Measurements from ENCODE around the gene RIPOR3. TPM values are rescaled to one million over a fixed set of nuclear protein-coding genes. Genes with fewer than 3 reads are reported as not detected.
A peak's percentile ranks its signal among the peaks of the same experiment; 100 is the strongest.

Gene RIPOR3, protein sequence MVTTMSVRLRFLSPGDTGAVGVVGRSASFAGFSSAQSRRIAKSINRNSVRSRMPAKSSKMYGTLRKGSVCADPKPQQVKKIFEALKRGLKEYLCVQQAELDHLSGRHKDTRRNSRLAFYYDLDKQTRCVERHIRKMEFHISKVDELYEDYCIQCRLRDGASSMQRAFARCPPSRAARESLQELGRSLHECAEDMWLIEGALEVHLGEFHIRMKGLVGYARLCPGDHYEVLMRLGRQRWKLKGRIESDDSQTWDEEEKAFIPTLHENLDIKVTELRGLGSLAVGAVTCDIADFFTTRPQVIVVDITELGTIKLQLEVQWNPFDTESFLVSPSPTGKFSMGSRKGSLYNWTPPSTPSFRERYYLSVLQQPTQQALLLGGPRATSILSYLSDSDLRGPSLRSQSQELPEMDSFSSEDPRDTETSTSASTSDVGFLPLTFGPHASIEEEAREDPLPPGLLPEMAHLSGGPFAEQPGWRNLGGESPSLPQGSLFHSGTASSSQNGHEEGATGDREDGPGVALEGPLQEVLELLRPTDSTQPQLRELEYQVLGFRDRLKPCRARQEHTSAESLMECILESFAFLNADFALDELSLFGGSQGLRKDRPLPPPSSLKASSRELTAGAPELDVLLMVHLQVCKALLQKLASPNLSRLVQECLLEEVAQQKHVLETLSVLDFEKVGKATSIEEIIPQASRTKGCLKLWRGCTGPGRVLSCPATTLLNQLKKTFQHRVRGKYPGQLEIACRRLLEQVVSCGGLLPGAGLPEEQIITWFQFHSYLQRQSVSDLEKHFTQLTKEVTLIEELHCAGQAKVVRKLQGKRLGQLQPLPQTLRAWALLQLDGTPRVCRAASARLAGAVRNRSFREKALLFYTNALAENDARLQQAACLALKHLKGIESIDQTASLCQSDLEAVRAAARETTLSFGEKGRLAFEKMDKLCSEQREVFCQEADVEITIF
- 8.1 TPM for total RNA-seq
- long read RNA-seq, full-length matches to known transcripts, result 4 of 17 reads
- long read RNA-seq, partial matches to known transcripts, result 3 of 17 reads
- long read RNA-seq, other reads (novel, unspliced or antisense), result 10 of 17 reads

DNA sequence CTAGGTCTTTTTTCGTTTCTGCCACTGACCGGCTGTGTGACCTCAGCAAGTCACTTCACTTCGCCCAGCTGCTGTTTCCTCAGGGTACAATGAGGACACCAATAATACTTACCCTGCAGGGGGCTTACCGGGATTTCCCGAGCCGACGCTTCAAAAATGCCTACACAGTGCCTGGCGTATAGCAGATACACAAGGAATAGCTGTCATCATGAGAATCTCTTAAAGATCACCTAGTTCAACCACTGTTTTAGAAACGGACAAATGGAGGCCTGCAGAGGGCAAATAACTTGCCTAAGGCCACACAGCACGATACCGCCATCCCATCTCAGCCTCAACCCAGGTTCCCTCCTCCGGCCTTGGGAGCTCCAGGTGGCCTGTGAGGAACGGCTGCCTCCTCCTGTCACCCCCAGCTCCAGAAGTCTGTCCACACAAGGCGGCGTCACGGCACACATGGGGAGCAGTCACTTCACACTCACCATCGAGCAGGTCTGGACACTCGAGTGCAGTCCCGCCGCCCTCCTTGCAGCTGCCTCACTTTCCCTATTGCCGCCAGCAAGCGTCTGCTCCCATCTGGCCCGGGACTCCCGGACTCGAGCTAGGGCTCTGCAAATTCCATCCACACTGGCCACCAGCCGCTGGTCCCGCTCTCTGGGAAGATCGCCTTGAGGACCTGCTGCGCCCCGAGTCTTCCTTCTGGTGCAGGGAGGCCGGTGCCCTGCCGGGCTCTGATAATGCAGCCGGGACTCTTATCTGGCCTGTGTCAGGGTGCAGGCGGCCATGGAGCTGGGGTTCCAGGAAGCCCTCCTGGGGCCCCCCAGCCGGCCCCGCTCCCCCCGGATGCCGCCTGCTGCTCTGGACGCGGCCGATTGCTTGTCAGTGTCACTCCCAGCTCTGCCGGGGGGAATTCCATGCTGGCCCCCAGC lies at the start of gene RIPOR3:
TSS of gene RIPOR3 (minus strand) at position 893 of the 923 bp plus-strand sequence. CDS start at position 479, 414 bp downstream.
- ATAC-seq (ENCODE audit: poor library complexity) (peak; percentile 42), DNase-seq (peak; percentile 62)
- intact Hi-C loops (cut with DNase I), result no loop called here

DNA sequence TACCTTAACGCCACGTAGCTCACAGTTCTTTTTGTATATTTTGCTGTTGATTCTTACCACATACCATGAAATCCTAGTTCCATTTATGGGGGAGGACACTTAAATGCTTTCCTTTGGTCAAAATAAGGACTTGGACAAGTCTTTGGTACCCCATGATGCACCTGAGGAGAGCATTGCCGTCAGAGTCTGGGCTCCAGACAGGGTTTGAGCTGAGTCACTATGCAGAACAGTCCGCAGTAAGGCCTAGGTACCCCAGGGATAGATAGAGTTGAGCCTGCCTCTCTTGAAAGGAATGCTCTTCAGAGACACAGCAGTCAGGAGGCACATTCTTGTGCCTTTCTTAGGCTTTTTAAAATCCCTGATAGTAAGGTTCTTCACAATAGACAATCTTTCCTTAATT lies 46.0 kb upstream of the RIPOR3 start:
- no peak for ATAC-seq (ENCODE audit: poor library complexity)
- no peak for DNase-seq
- intact Hi-C loops (cut with DNase I), result no loop called here

DNA sequence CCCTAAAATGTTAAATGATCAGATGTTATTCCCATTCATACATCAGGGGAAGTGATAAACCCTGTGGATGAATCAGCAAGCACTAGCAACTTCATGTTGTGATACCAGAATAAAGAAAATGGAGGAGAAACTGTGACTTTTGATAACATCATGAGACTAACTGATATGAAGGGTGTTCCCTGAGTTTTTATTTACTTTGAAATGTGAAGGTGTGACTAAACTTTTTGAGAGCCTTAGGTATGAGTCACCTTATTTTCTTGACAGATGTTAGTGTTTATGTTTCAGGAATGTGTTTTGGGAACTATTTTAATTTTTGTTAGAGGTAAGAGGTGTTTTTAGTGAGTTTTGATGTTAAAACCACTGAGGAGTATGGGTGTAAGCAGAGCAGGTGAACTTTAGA lies 44.5 kb upstream of the RIPOR3 start:
- intact Hi-C loops (cut with DNase I), result no loop called here
- DNase-seq (no peak), ATAC-seq (ENCODE audit: poor library complexity) (no peak)

DNA sequence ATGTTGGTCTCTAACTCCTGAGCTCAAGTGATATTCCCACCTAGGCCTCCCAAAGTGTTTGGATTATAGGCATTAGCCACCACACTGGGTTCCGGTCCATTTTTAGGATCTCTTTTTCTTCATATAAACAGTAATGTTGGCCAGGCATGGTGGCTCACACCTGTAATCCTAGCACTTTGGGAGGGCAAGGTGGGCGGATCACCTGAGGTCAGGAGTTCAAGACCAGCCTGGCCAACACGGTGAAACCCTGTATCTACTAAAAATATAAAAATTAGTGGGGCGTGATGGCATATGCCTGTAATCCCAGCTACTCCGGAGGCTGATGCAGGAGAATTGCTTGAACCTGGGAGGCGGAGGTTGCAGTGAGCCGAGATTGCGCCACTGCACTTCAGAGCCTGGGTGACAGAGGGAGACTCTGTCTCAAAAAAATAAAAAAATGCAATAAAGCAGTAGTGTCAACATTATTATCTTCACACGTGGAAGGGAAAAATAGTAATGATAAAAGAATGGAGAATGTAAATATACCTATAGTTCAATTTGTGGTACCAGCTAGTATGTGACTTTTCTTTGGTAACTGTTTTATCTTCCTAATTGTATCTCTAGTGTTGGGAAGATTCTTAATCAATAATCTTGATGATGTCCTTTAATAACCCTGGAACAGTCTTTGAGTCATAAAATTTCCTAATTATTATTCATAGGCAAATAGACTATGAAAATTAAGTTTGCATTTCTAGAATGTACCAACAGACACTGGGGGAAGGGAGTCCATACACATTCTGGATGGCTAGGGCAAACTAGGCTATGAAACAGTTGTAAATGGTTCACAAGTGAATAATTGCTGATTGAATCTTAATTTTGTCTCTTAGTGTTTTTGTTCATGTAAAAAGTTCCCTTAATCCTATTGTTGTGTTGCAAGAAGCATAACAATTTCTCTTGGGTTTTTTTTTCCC lies 43.7 kb upstream of the RIPOR3 start:
- ATAC-seq (ENCODE audit: poor library complexity), result no peak
- intact Hi-C loops (cut with DNase I), result no loop called here
- no peak for DNase-seq

DNA sequence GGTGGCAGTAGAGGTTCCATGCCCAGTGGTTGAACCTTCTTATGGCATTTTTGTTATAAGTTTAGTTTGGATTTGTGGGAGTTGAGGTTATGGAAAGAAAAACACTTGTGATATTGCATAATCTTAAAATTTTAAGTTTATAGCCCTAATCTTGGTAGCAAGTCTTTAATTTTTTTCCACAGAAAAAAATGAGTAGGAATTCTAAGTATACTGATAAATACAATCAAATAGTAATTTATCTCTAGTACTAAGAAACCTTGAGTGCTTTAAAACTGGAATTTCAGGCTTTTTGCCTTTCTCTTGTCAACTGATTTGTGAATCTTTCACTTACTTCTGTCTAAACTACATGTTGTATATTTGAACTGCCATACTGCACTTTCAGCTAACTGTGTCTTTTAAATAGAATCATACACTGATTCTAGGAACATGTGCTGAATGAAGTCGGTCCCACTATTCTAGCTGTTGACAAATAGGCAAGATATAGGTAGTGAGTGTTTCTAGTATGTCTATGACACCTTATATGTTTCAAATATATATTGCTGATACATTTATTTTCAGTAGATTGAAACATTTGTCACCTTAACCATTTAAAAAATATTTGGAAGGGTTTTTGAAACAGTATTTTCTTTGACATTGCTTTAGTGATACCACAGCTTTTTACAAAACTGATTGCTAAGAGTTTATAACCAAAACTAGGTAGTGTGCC lies 42.5 kb upstream of the RIPOR3 start:
- intact Hi-C loops (cut with DNase I), result no loop called here
- DNase-seq, result no peak
- ATAC-seq (ENCODE audit: poor library complexity), result no peak

GRCh38 chr20:50731930-50732690 lies 40.8 kb upstream of the RIPOR3 start:
- intact Hi-C loops (cut with DNase I), result no loop called here
- ATAC-seq (ENCODE audit: poor library complexity), result no peak
- DNase-seq, result no peak

- intact Hi-C loops (cut with DNase I), result no loop called here
- ATAC-seq (ENCODE audit: poor library complexity) (peak; percentile 97), DNase-seq (peak; percentile 97)
Measured at GRCh38 chr20:50731055-50731929, 40.0 kb upstream of the RIPOR3 start, which contains the start of gene PARD6B. Gene PARD6B (plus strand): TSS chr20:50731580. CDS start chr20:50731787, 207 bp downstream.

GRCh38 chr20:50730765-50731054 lies 39.4 kb upstream of the RIPOR3 start:
- ATAC-seq (ENCODE audit: poor library complexity) (no peak), DNase-seq (no peak)
- intact Hi-C loops (cut with DNase I), result no loop called here

DNA sequence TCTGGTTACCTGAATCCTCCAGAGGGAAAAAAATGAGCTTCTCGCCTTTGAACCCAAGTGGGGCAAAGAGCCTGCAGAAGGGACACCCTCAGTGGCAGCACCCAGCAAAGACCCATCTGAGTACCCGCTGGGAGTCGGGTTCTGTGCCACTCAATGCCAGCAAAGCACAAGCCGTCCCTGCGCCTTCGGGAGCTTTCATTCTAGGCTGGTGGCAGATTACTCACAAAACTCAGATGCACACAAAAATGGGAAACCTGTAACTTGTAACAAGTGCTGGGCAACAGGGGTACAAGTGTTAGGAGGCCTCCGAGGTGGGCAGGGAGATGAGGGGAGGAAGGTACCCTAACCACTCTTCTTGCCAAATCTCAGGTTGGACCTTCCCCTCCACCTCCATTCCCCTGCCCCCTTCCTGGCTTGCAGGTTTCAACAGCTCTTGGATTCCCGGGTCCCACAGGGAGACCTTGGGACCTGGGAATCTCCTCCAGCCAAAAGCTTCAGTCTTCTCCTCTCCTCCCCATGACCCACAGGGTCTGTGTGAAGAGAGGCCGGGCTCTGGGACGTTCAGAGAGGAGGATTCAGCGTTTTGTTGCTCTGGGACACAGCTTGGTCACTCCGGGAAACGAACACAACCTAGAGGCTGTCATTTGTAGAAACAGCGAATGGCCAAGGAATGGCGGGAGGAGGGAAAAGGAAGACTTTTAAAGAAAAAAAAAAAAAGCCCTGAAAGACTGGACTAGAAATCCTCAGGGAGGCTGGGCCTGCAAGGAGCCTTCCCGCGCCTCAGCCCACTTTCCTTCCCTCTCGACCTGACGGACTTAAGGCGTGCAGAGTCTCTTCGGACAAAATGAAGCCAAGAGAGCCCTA lies 38.8 kb upstream of the RIPOR3 start:
- intact Hi-C loops (cut with DNase I), result no loop called here

GRCh38 chr20:50728981-50729874 lies 37.9 kb upstream of the RIPOR3 start:
- DNase-seq (no peak), ATAC-seq (ENCODE audit: poor library complexity) (no peak)
- intact Hi-C loops (cut with DNase I), result no loop called here

More for the DNA sequence above, 38.8 kb upstream of the RIPOR3 start:
- ATAC-seq (ENCODE audit: poor library complexity) (peak; percentile 0), DNase-seq (no peak)

DNA sequence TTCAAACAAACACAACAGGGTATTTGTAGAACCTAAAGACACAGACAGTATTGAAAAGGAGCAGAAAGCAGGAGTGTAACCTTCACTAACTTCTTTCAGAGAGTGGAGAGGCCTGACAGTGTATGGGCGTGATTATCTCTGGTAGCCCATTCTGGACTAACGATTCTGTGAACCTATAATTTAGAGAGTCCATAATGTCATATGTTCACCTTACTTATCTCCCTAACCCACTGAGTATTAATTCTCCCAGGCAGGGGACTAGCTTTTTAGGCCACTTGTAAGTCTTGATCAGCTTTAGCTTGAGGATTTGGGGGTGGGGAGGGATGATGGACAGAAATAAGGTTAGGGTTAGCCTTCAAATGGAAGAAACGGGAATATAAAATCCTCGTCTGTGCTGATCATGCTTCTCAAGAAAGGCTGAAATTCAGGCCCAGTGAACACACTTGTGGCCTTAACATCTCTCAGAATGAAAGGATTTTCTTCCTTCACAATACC lies 37.2 kb upstream of the RIPOR3 start:
- no peak for ATAC-seq (ENCODE audit: poor library complexity)
- intact Hi-C loops (cut with DNase I), result no loop called here
- no peak for DNase-seq

DNA sequence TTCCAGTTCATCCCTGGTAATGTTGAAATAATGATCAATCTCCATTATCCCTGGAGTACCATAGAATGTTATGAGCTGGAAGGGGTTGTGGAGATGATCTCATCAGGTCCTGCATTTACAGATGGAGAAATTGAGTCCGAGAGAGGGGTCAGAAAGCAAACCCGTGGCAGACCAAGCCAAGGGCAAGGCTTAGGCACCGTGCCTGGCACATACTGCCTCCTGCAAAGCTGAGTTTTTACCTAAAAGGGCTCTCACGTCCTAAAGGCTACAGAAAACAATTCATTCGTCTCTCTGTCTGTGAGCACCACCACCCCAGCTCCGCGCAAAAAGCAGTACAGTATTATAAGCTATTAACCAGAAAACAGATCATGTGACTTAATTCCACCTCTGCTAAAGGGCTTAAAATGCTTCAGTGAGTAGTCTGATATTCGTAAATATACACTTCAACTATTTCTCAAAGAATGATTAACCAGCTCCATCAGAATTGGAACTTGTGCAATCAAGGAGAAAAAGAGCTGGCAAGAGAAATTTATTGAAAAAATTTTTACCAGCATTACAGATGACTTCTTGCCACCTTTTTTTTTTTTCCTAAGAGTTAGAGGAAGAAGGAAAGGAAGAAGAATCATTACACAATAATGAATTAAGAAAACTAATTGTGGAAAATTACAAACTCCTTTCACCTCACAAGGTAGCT lies 36.6 kb upstream of the RIPOR3 start:
- DNase-seq, result no peak

More for the DNA sequence above, 36.6 kb upstream of the RIPOR3 start:
- no peak for ATAC-seq (ENCODE audit: poor library complexity)
- intact Hi-C loops (cut with DNase I), result no loop called here
